Activated CD4-positive, alpha-beta T cell treated with anti-CD3 and anti-CD28 coated beads, Interleukin-2, amount 10 ng/mL, durations not matched to agents 7 days and 5 days (primary cell): Measurements from ENCODE around the gene ACP4. TPM values are rescaled to one million over a fixed set of nuclear protein-coding genes. Genes with fewer than 3 reads are reported as not detected.

Experiments
- total RNA-seq, 2 experiments: library from RNA; stranded (reverse); gene quantifications; one replicate each; pipeline ENCODE4 v1.2.3, GENCODE V29; 2021

Gene ACP4
- total RNA-seq, 2 experiments from 2014 or later = not detected

Other genes starting within 250 kb of the ACP4 start
- gene LRRC4B, start 222.0 kb upstream of the ACP4 start, total RNA-seq = not detected
- not detected for gene SYT3, start 150.5 kb upstream of the ACP4 start, total RNA-seq
- gene C19orf81, start 141.0 kb upstream of the ACP4 start, total RNA-seq = not detected
- not detected for gene SHANK1, start 70.6 kb upstream of the ACP4 start, total RNA-seq
- gene CLEC11A, start 67.1 kb upstream of the ACP4 start, total RNA-seq = 1 to 10 TPM; 1.3 to 1.5 TPM
- not detected for gene GPR32, start 20.0 kb upstream of the ACP4 start, total RNA-seq
- 1 to 10 TPM in 1 of 2 experiments, under 1 TPM in 1; 0.75 to 1.1 TPM for gene KLK1, start 33.4 kb downstream of the ACP4 start, total RNA-seq
- gene KLK15, start 43.2 kb downstream of the ACP4 start, total RNA-seq = not detected
- gene KLK3, start 64.5 kb downstream of the ACP4 start, total RNA-seq = not detected
- gene KLK2, start 83.0 kb downstream of the ACP4 start, total RNA-seq = not detected
- not detected for gene KLK4, start 121.0 kb downstream of the ACP4 start, total RNA-seq
- gene KLK5, start 162.6 kb downstream of the ACP4 start, total RNA-seq = not detected
- not detected for gene KLK6, start 179.2 kb downstream of the ACP4 start, total RNA-seq
- not detected for gene KLK7, start 193.5 kb downstream of the ACP4 start, total RNA-seq
- not detected for gene KLK8, start 211.2 kb downstream of the ACP4 start, total RNA-seq
- gene KLK10, start 229.3 kb downstream of the ACP4 start, total RNA-seq = not detected
- gene KLK11, start 236.2 kb downstream of the ACP4 start, total RNA-seq = not detected
- not detected for gene KLK12, start 244.6 kb downstream of the ACP4 start, total RNA-seq